HG03469 (cell line): ENCODE results near the gene POC1A.

Experiments
- ATAC-seq: cut with Tn5 transposase; IDR thresholded peaks from one replicate; pipeline ENCODE4 v1.9.1; 2021; ENCODE audit warnings: mild to moderate bottlenecking, moderate library complexity, moderate number of reproducible peaks; ENCODE audit not compliant: unreplicated experiment

The POC1A gene

DNA sequence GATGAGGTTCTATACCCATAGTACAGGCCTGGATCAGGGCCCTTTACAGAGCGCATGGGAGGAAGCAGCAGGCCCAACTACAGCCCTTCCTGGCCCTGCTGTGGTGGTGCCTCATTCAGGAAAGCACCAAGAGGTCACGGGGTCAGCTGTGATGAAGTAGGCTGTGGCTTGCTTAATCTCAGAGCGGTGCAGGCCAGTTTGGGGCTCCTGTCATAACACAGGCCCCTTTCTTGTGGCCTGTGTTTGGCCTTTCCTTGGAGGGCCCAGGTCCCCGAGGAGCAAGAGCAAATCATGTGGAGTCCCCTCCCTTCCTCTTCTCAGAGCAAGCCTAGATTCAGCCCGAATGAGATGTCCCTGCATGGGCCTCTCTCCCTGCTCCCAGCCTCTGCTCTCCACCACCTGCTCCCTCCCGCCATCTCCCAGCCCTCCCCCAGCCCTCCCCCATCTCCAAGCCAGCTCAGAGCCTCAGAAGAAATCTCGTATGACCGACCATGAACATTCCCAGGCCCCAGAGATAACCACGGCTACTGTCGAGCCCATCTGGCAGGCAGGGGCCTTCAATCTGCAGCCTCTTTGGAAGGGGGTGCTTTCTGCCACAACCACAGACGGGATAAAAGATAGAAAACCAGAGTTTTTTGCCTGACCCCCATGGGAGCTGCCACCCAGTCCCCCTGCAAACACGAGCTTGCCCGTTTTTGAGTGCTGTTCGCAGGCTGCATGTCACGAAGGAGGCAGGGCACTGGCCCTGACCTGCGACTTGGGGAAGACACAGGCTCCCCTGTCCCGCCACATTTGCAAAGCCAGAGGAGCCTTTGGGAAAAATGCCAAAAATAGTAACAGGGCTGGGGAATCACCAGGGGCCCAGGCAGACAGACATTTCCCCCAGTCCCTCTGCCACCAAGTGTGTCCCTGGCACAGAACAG lies 65.5 kb downstream of the POC1A start:
- ATAC-seq = no peak

DNA sequence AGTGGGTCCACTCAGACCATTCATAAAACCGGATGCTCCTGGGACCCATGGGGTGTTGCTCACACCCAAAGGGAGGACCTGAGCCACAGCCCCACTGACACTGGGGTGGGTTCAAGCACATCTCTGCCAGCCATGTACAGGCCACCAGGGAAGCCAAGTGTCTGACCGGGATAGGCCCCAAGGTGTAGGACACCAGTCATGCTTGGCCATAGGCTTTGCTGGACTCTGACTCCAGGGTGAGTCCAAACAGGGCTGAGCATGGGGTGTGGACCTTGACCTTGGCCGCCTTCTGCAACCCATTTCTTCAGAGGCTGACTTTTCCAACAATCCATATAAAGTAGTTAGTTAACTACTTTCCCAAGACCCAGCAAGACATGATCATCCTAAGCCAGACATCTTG lies 66.5 kb downstream of the POC1A start:
- ATAC-seq = no peak

DNA sequence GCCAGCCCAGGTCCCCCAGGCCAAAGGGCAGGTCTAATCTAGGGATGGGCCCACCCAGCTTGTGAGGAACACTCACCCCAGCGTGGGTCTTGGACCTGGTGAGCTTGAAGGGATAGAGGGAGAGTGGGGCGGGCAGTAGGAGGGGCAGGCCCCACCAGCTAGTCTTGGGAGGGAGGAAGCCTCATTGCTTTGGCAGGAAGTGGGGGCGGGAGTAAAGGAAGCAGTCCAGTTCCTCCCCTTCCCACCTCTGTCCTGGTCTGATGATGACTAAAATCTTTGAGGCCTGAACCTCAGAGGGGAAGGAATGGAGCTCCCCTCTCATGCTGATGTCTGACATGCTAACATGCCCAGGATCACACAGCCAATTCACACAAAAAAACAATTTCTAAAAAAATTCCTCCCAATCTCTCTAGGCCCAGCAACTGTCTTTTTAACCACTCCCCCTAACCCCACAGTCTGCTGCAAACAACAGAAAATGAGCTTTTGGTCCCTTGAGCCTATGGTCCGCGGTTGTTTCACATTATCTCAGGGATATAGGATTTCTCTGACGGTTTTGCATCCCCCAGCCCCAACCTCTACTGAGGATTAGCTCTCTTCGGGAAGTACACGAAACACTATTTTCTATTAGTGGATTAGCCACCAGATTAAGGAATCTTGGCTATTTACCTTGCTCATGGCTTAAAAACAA lies 67.1 kb downstream of the POC1A start:
- no peak for ATAC-seq

GRCh38 chr3:52086461-52086860 lies 67.8 kb downstream of the POC1A start:
- no peak for ATAC-seq

DNA sequence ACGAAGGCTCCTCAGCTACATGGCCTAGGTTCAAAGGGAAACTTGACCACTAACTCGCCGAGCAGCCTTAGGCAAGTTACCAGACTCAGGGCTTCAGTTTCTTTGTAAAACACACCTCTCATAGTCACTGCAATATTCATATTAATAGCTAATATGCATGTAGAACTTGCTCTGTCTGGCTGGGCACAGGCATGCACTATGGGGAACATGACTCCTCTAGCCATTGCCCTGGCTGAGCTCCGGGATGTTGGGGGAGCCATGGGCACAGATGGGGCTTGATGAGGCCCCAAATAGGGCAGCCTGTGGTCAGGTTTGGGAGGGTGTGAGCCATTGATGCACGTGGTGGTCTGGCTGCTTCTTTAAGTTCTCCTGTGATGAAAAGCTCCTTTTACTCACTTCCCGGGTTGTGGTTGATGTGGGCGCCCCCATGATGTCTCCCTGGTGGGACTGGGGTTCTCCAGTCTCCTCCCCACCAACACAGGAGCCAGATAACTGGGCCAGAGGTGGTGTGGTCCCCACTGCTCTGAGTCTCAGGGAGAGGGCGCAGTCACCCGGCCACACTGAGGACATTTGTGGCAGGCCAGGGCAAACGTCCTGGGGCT lies 68.4 kb downstream of the POC1A start:
- ATAC-seq = no peak

- no peak for ATAC-seq
Measured at GRCh38 chr3:52084954-52085680, 69.1 kb downstream of the POC1A start.

DNA sequence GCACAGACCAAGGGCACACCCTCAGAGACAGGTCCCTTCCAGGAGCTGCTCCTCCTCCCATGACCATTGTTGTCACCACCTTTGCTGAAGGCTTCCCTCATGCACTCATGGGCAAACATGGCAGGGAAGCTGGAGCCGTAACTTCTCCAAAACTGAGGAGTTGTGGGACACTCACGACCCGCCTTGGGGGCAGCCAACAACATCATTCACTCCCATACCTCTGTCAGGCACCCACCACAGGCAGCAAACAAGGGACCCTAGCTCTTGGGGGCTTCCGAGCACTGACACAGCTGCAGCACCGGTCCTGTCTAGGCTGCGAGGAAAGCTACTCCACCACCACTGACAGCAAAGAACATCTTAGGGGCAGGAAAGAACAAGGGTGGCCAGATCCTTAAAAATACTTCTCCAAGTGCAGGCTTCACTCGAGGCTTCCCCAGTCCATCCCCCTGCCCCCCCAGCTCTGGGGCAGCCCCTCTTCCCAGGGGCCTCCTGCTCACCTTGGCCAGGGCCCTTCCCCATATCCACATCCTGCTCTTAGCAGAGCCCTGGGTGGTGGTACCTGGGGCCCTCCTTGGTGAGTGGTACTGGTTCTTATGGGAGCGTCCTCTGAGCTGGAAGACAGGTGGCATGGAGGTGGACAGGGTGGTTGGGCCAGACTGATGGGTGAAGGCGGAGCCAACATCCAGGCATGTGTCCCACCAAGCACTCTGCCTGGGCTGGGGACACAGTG lies 69.8 kb downstream of the POC1A start:
- ATAC-seq = no peak

GRCh38 chr3:52083556-52084087 lies 70.6 kb downstream of the POC1A start:
- ATAC-seq = no peak

DNA sequence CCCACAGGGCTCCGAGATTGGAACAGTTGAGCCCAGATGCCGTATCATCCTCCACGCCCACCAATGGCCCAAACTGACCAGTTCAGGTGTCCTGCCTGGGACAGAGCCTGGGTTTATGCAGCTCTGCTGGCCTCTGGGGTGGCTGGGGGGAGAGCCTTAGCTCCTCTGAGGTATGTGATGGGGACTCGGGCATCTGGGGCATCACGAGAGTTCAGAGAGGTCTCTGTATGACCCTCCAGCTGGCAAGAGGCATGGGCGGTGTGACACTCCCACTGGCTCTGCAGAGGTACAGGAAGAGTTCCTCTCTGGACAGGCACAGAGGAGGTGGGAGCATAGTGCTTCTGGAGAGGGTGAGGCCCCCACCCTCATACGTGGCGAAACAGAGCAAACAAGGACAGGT lies 71.3 kb downstream of the POC1A start:
- ATAC-seq = no peak

GRCh38 chr3:52080830-52081719 lies 73.1 kb downstream of the POC1A start:
- ATAC-seq = no peak

GRCh38 chr3:52079958-52080357 lies 74.3 kb downstream of the POC1A start:
- ATAC-seq = no peak

- no peak for ATAC-seq
Measured at GRCh38 chr3:52078781-52079560, 75.3 kb downstream of the POC1A start.

GRCh38 chr3:52077925-52078324 lies 76.3 kb downstream of the POC1A start:
- no peak for ATAC-seq

GRCh38 chr3:52076896-52077780 lies 77.1 kb downstream of the POC1A start:
- ATAC-seq = no peak

GRCh38 chr3:52073490-52073889 lies 80.7 kb downstream of the POC1A start:
- no peak for ATAC-seq

GRCh38 chr3:52072471-52072870 lies 81.8 kb downstream of the POC1A start:
- no peak for ATAC-seq

GRCh38 chr3:52072020-52072419 lies 82.2 kb downstream of the POC1A start:
- no peak for ATAC-seq
